LNCaP clone FGC (cell line): ENCODE data around the gene IL36G.

Experiments used
- DNase-seq: peaks from one replicate; pipeline ENCODE4 v3.0.0-alpha.2; 2011; ENCODE audit warnings: low read depth
- H3K4me3 ChIP-seq: 2 replicates; pipeline ENCODE4 v1.5.1; 2011; ENCODE audit warnings: mild to moderate bottlenecking, low read depth, low read length, control low read depth
- CTCF ChIP-seq: IDR thresholded peaks from 2 replicates; pipeline ENCODE4 v1.5.1; 2012; ENCODE audit warnings: mild to moderate bottlenecking; ENCODE audit not compliant: control insufficient read depth, insufficient read depth; ENCODE audit errors: extremely low read depth

IL36G gene

GRCh38 chr2:113028112-113028511 is 50.3 kb downstream of the IL36G start:
- DNase-seq = no peak
- H3K4me3 ChIP-seq = no peak overlapping the region
- no peak for TF ChIP-seq CTCF

DNA sequence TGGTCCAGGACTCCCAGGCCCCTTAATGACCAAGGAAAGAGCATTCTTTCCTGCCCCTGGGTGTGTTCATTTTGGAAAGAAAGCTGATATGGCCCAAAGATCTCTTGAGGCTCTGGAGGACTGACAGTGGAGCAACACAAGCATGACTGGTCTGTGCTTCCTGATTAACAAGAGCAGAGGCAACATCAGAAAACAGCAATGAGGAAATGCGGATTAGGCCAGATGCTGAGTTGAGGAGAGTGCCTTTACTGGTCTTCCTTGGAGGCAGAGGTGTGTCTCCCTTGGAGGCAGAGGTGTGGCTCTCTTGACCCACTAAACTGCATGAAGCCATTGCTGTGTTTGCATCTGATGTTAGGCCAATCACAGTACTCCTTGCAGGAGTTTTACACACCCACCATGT is 54.9 kb downstream of the IL36G start:
- no peak for DNase-seq

GRCh38 chr2:113034016-113034415 is 56.2 kb downstream of the IL36G start:
- H3K4me3 ChIP-seq = no peak overlapping the region
- no peak for DNase-seq
- TF ChIP-seq CTCF = no peak

More for the DNA sequence above, 54.9 kb downstream of the IL36G start:
- no peak overlapping the region for H3K4me3 ChIP-seq
- TF ChIP-seq CTCF = no peak
